ENCODE data around the gene B3GALT4. TPM values are rescaled to one million over a fixed set of nuclear protein-coding genes. Genes with fewer than 3 reads are reported as not detected.

The B3GALT4 gene
- total RNA-seq, 1 experiment from 2014 or later, result 0.58 TPM

DNA sequence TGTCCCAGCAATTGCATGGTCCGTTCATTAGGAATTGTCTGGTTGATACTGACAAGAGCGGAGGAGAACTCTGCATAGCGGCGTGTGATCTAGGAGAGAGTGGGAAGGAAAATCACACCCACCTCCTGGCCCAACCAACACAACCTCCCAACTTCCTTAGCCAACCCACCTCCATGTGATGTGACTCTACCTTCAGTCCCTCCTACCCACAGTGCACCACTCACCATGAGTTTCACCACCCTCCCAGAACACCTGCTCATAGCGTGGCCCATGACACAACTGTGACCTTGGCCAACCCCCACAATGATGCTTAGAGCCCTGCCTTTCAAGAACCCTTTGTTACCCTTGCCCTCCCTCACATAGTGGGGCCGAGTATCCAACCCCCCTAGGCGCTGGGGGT lies 12.9 kb upstream of the B3GALT4 start:
- Mint-ChIP-seq H3K9me3 (ENCODE audit: unreplicated experiment) (no peaks in the 10 kb centered on the region), H3K27me3 (ENCODE audit: insufficient read depth, unreplicated experiment) (no peaks in the 10 kb centered on the region), H3K4me1 (ENCODE audit: insufficient read depth, unreplicated experiment) (peaks cover 6% of the 10 kb centered on the region), H3K27ac (ENCODE audit: low read depth, unreplicated experiment) (no peak overlapping the region), H3K4me3 (ENCODE audit: unreplicated experiment) (no peak overlapping the region), H3K36me3 (ENCODE audit: insufficient read depth, unreplicated experiment) (peaks cover 76% of the 10 kb centered on the region)
- intact Hi-C loops (cut with micrococcal nuclease), result no loop called here
- POLR2A ChIA-PET, result interaction anchor here (0.6 to 11.1 kb wide), 4 partner anchors 7 to 292 kb away, joined by 3 to 155 read pairs (median 4); partner anchors contain the start of genes B3GALT4, RPS18 and VPS52
- no peak for DNase-seq (ENCODE audit: unreplicated experiment)
- CTCF ChIA-PET, result interaction anchor here (0.7 to 1.0 kb wide), 2 partner anchors 8 to 14 kb away, joined by 3 to 4 read pairs; partner anchors contain the start of gene RPS18
- no peak for TF ChIP-seq CTCF (IDR thresholded peaks at IDR 0.05; ENCODE audit: unreplicated experiment)
- no TSS peak for BruUV-seq (replicated peaks)

- no peak for TF ChIP-seq CTCF (IDR thresholded peaks at IDR 0.05; ENCODE audit: unreplicated experiment)
- H3K4me1 Mint-ChIP-seq (ENCODE audit: insufficient read depth, unreplicated experiment), result peaks cover 28% of the 10 kb centered on the region
- H3K27ac Mint-ChIP-seq (ENCODE audit: low read depth, unreplicated experiment), result peak overlapping the region; percentile 100
- intact Hi-C loops (cut with micrococcal nuclease), result no loop called here
- H3K27me3 Mint-ChIP-seq (ENCODE audit: insufficient read depth, unreplicated experiment), result no peaks in the 10 kb centered on the region
- no peaks in the 10 kb centered on the region for H3K9me3 Mint-ChIP-seq (ENCODE audit: unreplicated experiment)
- CTCF ChIA-PET, result interaction anchor here (0.6 to 1.5 kb wide), 6 partner anchors 8 to 266 kb away, joined by 3 to 10 read pairs (median 3); no protein-coding TSS in a partner anchor
- peak overlapping the region; percentile 99 for H3K4me3 Mint-ChIP-seq (ENCODE audit: unreplicated experiment)
- BruUV-seq (replicated peaks), result no TSS peak
- H3K36me3 Mint-ChIP-seq (ENCODE audit: insufficient read depth, unreplicated experiment), result peaks cover 86% of the 10 kb centered on the region
- POLR2A ChIA-PET, result interaction anchor here (0.5 to 5.4 kb wide), 33 partner anchors 10 to 1372 kb away, joined by 3 to 155 read pairs (median 8); partner anchors contain the start of genes BRD2, HSD17B8, KIFC1 and PFDN6
- no peak for DNase-seq (ENCODE audit: unreplicated experiment)
These were observed 5.8 kb upstream of the B3GALT4 start for GRCh38 chr6:33271117-33271467.

DNA sequence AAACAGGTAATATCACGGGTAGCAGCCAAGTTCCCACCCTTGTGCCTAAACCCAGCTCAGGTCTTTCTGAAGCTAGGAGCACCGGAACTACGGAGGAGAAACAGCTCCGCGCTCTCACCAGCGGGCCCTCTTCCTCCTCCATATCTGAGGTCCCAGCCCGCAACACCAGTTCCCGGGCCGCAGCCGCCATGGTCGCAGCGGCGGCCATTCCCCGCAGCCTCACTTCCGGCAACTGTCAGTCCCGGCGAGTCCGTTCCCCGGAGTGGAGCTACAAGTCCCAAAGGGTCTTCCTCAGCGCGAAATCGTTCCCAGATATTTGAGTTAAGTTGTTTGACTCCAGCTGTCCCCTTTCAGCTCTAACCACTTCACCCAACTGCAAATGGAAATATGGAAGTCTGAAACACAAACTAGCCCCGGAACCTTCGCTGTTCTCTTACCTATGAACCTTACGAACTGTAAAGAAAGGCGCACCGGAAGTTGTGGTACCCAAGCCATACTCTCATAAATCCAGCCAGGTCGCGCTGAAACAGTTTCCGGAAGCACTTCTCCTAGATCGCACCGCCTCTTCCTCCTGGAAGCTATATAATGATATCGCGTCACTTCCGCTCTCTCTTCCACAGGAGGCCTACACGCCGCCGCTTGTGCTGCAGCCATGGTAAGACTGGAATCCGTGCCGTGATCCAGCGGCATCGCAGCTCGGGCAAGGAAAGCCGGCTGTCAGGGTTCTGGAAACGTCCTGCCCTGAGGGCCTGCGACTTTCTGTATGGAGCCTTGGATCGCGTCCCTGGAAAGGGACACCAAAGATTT lies 5.3 kb upstream of the B3GALT4 start, which contains the start of the genes RPS18 and VPS52:
Gene RPS18 (plus strand): TSS at position 608 of the 807 bp plus-strand sequence. CDS start 45 bp downstream, at position 653.
Gene VPS52 (minus strand): TSS at position 409 of the 807 bp plus-strand sequence. CDS start 201 bp downstream, at position 208.
- BruUV-seq (replicated peaks), result TSS peak; percentile 81
- intact Hi-C loops (cut with micrococcal nuclease), result no loop called here
- ChIA-PET POLR2A (interaction anchor here (0.6 to 5.4 kb wide), 46 partner anchors 10 to 1730 kb away, joined by 3 to 155 read pairs (median 5); partner anchors contain the start of genes BAG6, BAK1, BRD2 and CUTA), CTCF (interaction anchor here (0.6 to 1.5 kb wide), 8 partner anchors 8 to 1150 kb away, joined by 3 to 10 read pairs (median 3); no protein-coding TSS in a partner anchor)
- Mint-ChIP-seq H3K27ac (ENCODE audit: low read depth, unreplicated experiment) (peak within 1 kb of the TSS; percentile 100), H3K4me1 (ENCODE audit: insufficient read depth, unreplicated experiment) (peaks cover 34% of the 10 kb centered on the region), H3K36me3 (ENCODE audit: insufficient read depth, unreplicated experiment) (peaks cover 86% of the 10 kb centered on the region), H3K4me3 (ENCODE audit: unreplicated experiment) (peak within 1 kb of the TSS; percentile 99), H3K27me3 (ENCODE audit: insufficient read depth, unreplicated experiment) (no peaks in the 10 kb centered on the region), H3K9me3 (ENCODE audit: unreplicated experiment) (no peaks in the 10 kb centered on the region)
- DNase-seq (ENCODE audit: unreplicated experiment), result peak; percentile 99
- TF ChIP-seq CTCF (IDR thresholded peaks at IDR 0.05; ENCODE audit: unreplicated experiment), result no peak

Data from MCF 10A (cell line).